GM21515 (cell line): Measurements from ENCODE around the gene HSD11B1.

Experiments used
- ATAC-seq: cut with Tn5 transposase; IDR thresholded peaks from one replicate; pipeline ENCODE4 v1.9.1; 2021; ENCODE audit not compliant: unreplicated experiment

The HSD11B1 gene

GRCh38 chr1:209723756-209724693 is 19.4 kb downstream of the HSD11B1 start:
- no peak for ATAC-seq

GRCh38 chr1:209727286-209727685 is 22.6 kb downstream of the HSD11B1 start:
- ATAC-seq: no peak

DNA sequence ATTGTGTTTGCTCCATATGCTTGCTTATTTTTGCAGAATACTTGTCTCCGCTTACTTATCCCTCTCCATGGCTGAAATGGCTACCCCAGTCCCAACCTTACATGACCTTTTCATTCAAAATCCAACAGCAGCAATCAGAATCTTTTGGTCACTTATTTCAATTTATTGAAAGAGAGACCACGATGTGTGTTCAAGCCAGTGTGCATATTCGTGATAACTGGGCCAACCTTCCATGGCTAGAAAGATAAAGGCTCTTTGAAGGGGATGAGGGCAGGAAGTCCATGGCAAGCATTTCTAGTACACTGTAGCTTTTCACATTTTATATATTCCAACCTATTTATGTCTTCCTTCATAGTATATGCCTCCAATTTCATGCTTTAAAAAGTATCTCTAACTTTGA is 23.1 kb downstream of the HSD11B1 start:
- no peak for ATAC-seq

DNA sequence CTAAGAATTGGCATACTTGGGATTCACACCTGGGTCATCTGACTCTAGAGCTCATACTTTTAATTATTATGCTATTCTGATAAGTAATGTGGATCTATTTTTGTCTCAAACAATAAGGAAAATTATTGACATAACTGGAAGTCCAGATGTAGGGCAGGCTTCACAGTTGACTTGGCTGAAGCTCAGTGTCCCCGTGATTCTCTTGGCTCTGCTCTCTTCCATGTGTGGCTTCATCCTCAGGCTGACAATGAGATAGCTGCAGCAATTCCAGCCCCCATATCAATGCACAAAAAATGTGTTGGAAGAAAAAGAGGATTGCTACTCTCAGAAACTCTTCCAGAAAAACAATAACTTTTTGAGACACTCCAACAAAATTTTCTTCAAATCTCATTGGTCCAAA is 23.8 kb downstream of the HSD11B1 start:
- ATAC-seq: no peak

GRCh38 chr1:209729436-209729835 is 24.8 kb downstream of the HSD11B1 start:
- no peak for ATAC-seq

DNA sequence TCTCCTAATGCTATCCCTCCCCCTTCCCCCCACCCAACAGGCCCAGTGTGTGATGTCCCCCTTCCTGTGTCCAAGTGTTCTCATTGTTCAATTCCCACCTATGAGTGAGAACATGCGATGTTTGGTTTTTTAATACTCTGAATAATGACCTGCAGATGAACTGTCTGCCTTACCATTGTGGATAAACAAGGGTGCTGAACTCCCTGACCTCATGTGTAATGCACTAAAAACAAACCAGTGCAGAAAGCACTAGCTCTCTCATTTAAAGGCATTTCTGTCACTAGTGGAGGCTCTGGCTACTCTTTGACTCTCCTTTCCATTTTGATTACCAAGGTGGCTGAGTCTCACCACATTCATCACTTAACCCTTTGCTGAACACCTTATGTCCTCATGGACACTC is 28.1 kb downstream of the HSD11B1 start:
- no peak for ATAC-seq

DNA sequence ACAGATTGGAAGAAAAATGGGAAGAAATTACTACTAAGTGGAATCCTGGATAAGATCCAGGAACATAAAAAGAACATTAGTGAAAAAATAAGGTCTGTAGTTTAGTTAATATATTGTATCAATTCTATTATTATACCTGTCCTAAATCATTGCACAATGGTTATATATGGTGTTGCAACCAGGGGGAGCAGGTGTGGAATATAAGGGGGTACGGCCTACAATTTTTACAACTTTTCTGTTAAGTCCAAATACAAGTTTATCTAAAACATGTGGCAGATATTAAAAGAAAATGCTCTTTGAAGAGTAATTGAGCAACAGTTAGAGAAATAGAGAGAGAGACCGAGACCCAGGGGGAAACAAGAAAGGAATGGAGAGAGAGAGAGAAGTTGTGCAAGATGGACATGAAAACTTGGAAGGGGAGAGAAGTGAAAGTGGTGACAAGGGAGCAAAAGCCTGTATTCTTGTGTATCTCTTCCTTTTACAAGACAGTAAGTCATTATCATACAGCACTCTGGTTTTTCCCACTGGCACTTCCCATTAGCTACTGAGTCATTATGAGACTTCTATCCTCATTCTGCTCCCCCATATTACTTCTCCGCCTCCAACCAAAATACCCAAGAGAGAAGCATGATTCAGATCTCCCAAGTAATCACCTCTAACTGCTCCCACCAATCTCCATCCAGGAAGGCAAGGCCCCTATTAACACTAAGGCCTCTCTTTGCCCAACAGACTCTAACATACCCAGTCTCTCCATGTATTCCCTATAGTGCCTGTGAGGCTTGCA is 29.0 kb downstream of the HSD11B1 start:
- no peak for ATAC-seq

DNA sequence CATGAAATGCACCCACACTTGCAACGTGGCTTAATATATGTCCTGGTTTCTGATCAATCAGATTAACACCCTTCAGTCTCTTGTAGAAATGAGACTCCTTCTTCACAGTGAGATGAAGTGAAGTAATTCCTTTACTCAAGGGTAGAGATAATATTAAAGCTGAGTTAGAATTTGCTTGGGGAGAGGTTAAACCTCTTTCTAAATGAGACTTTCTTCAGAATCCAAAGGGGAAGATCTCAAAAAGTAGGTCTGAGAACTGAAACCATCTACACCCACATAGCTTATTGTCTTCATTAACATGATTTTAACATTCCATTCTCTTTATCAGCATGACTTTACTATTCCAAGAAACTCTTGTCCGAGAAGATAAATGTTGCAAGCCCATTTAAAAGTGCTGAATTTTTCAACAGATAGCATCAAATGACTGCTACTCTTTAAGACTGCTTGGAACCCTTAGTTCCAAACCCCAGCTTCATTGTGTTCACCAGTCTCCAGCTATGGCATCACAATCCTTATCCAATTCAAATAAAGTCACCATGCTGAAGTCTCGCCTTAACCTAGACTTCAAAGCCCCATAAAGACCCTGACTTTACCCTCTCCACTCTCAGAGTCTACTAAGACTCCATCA is 32.0 kb downstream of the HSD11B1 start:
- ATAC-seq: no peak

GRCh38 chr1:209737118-209737505 is 32.5 kb downstream of the HSD11B1 start:
- ATAC-seq: no peak

DNA sequence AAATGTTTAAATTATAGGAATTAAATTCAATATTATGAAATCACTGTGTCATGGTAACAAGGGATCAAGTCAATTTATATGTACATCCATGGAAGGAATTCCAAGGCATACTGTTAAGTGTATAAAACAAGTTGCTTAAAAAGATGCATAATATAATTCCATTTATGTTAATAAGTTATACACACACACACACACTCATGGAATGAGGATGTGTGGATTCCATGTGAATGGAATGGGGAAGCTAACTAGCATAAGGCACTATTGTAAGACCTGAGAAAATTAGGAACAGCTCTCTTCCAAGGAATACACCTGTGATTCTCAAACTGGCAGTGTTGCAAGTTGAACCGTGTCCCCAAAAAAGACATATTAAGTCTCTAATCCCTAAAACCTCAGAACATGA is 33.6 kb downstream of the HSD11B1 start:
- ATAC-seq: no peak

GRCh38 chr1:209741193-209741592 is 36.5 kb downstream of the HSD11B1 start:
- ATAC-seq: no peak

DNA sequence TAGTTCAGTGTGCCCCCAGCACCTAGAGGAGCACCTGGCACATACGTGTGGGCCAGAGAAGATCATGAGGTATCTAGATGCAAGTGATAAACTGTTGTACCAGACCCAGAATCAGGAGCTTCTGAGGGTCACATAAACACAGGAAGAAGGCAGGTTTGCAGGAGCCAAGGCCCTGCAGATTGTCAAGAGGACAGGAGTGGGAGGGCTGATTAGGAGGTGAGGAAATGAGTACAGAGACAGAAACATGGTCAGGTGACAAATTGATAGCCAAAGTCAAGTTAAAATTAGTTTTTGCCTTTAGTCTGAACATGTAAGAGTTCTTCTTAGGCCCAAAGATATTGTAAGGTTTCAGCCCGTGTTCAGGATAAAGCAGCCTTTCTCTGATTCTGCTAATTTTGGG is 37.2 kb downstream of the HSD11B1 start:
- ATAC-seq: no peak

GRCh38 chr1:209742409-209743144 is 37.9 kb downstream of the HSD11B1 start:
- ATAC-seq: no peak

GRCh38 chr1:209743145-209743482 is 38.5 kb downstream of the HSD11B1 start:
- no peak for ATAC-seq

DNA sequence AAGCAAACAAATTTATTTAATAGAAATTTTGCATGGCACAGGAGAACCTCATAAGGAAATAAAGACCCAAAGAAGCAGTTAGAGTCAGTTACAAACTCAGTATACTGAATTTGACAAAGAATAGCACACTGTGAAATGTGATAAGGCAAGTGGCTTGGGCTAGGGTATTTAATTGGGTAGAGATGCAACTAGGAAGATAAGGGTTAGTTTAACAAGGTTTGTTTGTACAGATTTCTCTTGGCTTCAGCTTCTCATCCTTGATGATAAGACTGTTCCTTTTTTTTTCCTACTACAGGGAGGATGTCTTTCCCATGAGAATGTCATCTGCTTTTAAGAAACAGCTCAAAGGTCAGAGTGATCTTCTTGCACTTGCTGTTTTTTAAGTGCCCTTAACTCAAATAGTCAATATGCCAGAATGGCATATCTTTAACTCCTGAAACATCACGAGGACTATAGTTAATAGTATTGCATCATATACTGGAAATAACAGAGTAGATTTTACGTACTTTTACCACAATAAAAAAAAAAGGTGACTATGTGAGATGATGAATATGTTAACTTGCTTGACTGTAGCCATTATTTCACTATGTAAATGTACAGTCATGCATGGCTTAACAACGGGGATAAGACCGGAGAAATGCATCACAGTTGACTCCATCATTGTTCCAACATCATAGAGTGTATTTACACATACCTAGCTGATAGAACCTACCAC is 42.0 kb downstream of the HSD11B1 start:
- no peak for ATAC-seq

GRCh38 chr1:209747580-209748262 is 43.1 kb downstream of the HSD11B1 start:
- ATAC-seq: peak; percentile 70

DNA sequence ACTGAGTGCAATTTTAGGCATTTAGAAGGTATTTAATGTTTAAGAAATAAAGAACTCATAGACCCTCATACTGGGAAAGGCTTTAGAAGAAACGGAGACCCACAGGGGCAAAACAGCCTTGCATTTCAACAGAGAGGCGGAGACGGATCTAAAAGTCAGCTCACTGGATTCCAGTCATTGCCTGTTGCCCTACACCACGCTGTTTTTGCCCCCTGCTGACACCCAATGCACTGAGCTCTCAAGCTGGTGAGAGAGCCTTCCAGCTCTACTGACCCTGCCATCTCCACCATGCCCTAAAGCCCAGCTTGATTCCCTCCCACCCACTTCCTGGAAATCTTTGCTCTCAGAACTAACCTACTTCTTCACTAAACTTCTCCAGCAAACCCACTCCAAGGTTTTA is 44.0 kb downstream of the HSD11B1 start:
- no peak for ATAC-seq

GRCh38 chr1:209749205-209749604 is 44.6 kb downstream of the HSD11B1 start:
- no peak for ATAC-seq

- ATAC-seq: no peak
These were observed 45.2 kb downstream of the HSD11B1 start for GRCh38 chr1:209749670-209750323.
